SK-N-SH (cell line): ENCODE measurements around the gene ECE1.

Experiments
- EP300 ChIP-seq, 2 experiments: IDR thresholded peaks; 2 replicates each; pipeline versions ENCODE4 v1.4.0 to v1.6.1; 2012; ENCODE audit warnings: borderline replicate concordance in 1 of 2, low read depth in 1 of 2, low read length in 1 of 2
- FOSL2 ChIP-seq: IDR thresholded peaks from 2 replicates; pipeline ENCODE4 v1.4.0; 2012; ENCODE audit warnings: low read depth, mild to moderate bottlenecking, moderate library complexity, borderline replicate concordance
- FOXM1 ChIP-seq: IDR thresholded peaks from 2 replicates; pipeline ENCODE4 v1.4.0; 2012; ENCODE audit warnings: low read depth, mild to moderate bottlenecking
- GABPA ChIP-seq: IDR thresholded peaks from 2 replicates; pipeline ENCODE4 v1.4.0; 2012; ENCODE audit warnings: low read depth, mild to moderate bottlenecking
- SIN3A ChIP-seq: IDR thresholded peaks from 2 replicates; pipeline ENCODE4 v1.6.1; 2012; ENCODE audit warnings: low read depth, mild to moderate bottlenecking, low read length, moderate library complexity, borderline replicate concordance
- YY1 ChIP-seq: IDR thresholded peaks from 2 replicates; pipeline ENCODE4 v1.4.0; 2012; ENCODE audit warnings: low read depth, mild to moderate bottlenecking
- TF ChIP-seq, protein P1 (sequence below): fragments of 200-600 bp; sonication (generic); IDR thresholded peaks from 2 replicates; pipeline ENCODE4 v1.6.1; 2017; ENCODE audit warnings: antibody characterized with exemption, mild to moderate bottlenecking, moderate library complexity
- TF ChIP-seq, protein P2 (sequence below): IDR thresholded peaks from 2 replicates; pipeline ENCODE4 v1.6.1; 2012; ENCODE audit warnings: mild to moderate bottlenecking, low read depth, low read length, moderate library complexity
- TF ChIP-seq, protein P3 (sequence below): IDR thresholded peaks from 2 replicates; pipeline ENCODE4 v1.4.0; 2012; ENCODE audit warnings: low read depth
- TF ChIP-seq, protein P4 (sequence below): IDR thresholded peaks from 2 replicates; pipeline ENCODE4; 2012
- TF ChIP-seq, protein P5 (sequence below): IDR thresholded peaks from 2 replicates; pipeline ENCODE4 v1.4.0; 2012; ENCODE audit warnings: low read depth, borderline replicate concordance

DNA sequence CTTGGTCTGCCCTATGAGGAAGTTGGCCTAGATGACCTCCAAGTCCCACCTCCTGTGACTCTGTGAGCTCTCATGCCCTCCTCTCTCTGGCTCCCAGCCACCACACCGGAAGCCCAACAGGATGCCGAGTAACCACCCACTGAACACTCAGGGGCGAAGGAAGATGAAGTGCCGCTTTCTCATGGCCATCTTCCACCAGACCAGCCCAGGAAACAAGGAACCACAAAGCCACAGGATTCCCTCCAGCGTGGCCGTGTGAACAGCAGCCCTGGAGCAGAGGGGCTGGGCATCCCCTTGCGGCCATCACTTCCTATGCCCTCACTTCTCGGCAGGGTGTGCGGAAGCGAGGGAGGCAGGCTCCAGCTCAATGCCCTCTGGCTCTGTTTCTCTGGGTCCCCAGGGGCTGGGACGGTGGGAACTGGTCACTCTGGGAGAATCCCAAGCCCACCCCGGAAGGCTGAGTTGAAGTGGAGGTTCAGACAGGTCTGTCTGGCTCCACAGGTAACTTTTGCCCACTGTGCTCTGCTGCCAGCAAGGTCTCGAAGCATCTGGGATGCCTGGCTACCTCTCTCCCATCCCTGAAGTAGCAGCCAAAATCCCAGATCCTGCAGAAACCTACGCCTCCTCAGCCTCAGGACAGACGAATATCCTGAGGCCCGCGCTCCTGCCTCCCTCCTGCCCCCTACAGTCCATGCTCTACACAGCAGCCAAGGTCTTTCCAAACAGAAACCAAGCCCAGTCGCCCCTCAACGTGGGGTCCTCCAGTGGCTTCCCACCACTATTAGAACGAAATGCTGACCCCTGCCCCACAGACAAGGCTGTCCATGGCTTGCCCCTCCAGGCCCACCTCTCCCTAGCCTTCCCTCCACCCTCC, 44.2 kb upstream of the ECE1 start:
- TF ChIP-seq YY1 = no peak
- TF ChIP-seq, protein P1, sequence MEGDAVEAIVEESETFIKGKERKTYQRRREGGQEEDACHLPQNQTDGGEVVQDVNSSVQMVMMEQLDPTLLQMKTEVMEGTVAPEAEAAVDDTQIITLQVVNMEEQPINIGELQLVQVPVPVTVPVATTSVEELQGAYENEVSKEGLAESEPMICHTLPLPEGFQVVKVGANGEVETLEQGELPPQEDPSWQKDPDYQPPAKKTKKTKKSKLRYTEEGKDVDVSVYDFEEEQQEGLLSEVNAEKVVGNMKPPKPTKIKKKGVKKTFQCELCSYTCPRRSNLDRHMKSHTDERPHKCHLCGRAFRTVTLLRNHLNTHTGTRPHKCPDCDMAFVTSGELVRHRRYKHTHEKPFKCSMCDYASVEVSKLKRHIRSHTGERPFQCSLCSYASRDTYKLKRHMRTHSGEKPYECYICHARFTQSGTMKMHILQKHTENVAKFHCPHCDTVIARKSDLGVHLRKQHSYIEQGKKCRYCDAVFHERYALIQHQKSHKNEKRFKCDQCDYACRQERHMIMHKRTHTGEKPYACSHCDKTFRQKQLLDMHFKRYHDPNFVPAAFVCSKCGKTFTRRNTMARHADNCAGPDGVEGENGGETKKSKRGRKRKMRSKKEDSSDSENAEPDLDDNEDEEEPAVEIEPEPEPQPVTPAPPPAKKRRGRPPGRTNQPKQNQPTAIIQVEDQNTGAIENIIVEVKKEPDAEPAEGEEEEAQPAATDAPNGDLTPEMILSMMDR = peak; percentile 80
- TF ChIP-seq EP300 (IDR thresholded peaks at IDR 0.05; ENCODE audit: borderline replicate concordance in 1 of 2, low read depth in 1 of 2, low read length in 1 of 2) = no peak
- no peak for TF ChIP-seq FOXM1
- TF ChIP-seq, protein P2, sequence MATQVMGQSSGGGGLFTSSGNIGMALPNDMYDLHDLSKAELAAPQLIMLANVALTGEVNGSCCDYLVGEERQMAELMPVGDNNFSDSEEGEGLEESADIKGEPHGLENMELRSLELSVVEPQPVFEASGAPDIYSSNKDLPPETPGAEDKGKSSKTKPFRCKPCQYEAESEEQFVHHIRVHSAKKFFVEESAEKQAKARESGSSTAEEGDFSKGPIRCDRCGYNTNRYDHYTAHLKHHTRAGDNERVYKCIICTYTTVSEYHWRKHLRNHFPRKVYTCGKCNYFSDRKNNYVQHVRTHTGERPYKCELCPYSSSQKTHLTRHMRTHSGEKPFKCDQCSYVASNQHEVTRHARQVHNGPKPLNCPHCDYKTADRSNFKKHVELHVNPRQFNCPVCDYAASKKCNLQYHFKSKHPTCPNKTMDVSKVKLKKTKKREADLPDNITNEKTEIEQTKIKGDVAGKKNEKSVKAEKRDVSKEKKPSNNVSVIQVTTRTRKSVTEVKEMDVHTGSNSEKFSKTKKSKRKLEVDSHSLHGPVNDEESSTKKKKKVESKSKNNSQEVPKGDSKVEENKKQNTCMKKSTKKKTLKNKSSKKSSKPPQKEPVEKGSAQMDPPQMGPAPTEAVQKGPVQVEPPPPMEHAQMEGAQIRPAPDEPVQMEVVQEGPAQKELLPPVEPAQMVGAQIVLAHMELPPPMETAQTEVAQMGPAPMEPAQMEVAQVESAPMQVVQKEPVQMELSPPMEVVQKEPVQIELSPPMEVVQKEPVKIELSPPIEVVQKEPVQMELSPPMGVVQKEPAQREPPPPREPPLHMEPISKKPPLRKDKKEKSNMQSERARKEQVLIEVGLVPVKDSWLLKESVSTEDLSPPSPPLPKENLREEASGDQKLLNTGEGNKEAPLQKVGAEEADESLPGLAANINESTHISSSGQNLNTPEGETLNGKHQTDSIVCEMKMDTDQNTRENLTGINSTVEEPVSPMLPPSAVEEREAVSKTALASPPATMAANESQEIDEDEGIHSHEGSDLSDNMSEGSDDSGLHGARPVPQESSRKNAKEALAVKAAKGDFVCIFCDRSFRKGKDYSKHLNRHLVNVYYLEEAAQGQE = no peak
- no peak for TF ChIP-seq FOSL2
- TF ChIP-seq, protein P3, sequence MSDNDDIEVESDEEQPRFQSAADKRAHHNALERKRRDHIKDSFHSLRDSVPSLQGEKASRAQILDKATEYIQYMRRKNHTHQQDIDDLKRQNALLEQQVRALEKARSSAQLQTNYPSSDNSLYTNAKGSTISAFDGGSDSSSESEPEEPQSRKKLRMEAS = no peak
- TF ChIP-seq, protein P4, sequence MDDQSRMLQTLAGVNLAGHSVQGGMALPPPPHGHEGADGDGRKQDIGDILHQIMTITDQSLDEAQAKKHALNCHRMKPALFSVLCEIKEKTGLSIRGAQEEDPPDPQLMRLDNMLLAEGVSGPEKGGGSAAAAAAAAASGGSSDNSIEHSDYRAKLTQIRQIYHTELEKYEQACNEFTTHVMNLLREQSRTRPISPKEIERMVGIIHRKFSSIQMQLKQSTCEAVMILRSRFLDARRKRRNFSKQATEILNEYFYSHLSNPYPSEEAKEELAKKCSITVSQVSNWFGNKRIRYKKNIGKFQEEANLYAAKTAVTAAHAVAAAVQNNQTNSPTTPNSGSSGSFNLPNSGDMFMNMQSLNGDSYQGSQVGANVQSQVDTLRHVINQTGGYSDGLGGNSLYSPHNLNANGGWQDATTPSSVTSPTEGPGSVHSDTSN = no peak
- TF ChIP-seq GABPA = no peak
- TF ChIP-seq, protein P5, sequence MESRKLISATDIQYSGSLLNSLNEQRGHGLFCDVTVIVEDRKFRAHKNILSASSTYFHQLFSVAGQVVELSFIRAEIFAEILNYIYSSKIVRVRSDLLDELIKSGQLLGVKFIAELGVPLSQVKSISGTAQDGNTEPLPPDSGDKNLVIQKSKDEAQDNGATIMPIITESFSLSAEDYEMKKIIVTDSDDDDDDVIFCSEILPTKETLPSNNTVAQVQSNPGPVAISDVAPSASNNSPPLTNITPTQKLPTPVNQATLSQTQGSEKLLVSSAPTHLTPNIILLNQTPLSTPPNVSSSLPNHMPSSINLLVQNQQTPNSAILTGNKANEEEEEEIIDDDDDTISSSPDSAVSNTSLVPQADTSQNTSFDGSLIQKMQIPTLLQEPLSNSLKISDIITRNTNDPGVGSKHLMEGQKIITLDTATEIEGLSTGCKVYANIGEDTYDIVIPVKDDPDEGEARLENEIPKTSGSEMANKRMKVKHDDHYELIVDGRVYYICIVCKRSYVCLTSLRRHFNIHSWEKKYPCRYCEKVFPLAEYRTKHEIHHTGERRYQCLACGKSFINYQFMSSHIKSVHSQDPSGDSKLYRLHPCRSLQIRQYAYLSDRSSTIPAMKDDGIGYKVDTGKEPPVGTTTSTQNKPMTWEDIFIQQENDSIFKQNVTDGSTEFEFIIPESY = no peak
- TF ChIP-seq SIN3A = no peak
